Nucleus accumbens (tissue), 56 donors: ENCODE results near the gene HMCES.
A peak's percentile ranks its signal among the peaks of the same experiment; 100 is the strongest.

Experiments used
- DNase-seq, 56 donors: peaks; one replicate each; lab custom pipeline; 2025; lab: John Stamatoyannopoulos, UW

Gene HMCES

GRCh38 chr3:129278439-129278965 is at the start of gene HMCES:
Gene HMCES, plus strand, starts transcription at chr3:129278870. Its CDS starts 863 bp downstream, at chr3:129279733.
- DNase-seq, result peak; percentile 17 to 94 (median 85)

GRCh38 chr3:129228891-129229585 is 49.6 kb upstream of the HMCES start:
- DNase-seq, result no peak

- peak in 1 of 56 donors; percentile 14 for DNase-seq
Observed at GRCh38 chr3:129230311-129231019, 48.2 kb upstream of the HMCES start.

GRCh38 chr3:129231331-129232119 is 47.1 kb upstream of the HMCES start:
- no peak for DNase-seq

- DNase-seq, result peak in 20 of 56 donors; percentile 2 to 44 (median 19)
Observed at GRCh38 chr3:129233538-129233937, 45.1 kb upstream of the HMCES start.

GRCh38 chr3:129234441-129234840 is 44.2 kb upstream of the HMCES start:
- DNase-seq, result no peak

- no peak for DNase-seq
Observed at GRCh38 chr3:129235344-129235917, 43.2 kb upstream of the HMCES start.

- no peak for DNase-seq
Observed at GRCh38 chr3:129238945-129239705, 39.5 kb upstream of the HMCES start.

GRCh38 chr3:129239991-129240390 is 38.7 kb upstream of the HMCES start:
- DNase-seq, result no peak

- DNase-seq, result peak in 5 of 56 donors; percentile 2 to 43 (median 17)
Observed at GRCh38 chr3:129240436-129240835, 38.2 kb upstream of the HMCES start.

GRCh38 chr3:129245141-129245540 is 33.5 kb upstream of the HMCES start:
- DNase-seq, result no peak

- DNase-seq, result peak in 50 of 56 donors; percentile 1 to 82 (median 50)
Observed at GRCh38 chr3:129245641-129246306, 32.9 kb upstream of the HMCES start.

GRCh38 chr3:129246636-129247035 is 32.0 kb upstream of the HMCES start:
- no peak for DNase-seq

- no peak for DNase-seq
Observed at GRCh38 chr3:129248286-129248979, 30.2 kb upstream of the HMCES start.

GRCh38 chr3:129249284-129250065 is 29.2 kb upstream of the HMCES start, which contains the start of gene COPG1:
Gene COPG1, plus strand, starts transcription at chr3:129249606. Its CDS starts 104 bp downstream, at chr3:129249710.
- peak in 55 of 56 donors; percentile 12 to 92 (median 77) for DNase-seq

- DNase-seq, result no peak
Observed at GRCh38 chr3:129252748-129253147, 25.9 kb upstream of the HMCES start.

- DNase-seq, result no peak
Observed at GRCh38 chr3:129254536-129255230, 24.0 kb upstream of the HMCES start.
